ENCODE measurements around the gene CCL19.

DNA sequence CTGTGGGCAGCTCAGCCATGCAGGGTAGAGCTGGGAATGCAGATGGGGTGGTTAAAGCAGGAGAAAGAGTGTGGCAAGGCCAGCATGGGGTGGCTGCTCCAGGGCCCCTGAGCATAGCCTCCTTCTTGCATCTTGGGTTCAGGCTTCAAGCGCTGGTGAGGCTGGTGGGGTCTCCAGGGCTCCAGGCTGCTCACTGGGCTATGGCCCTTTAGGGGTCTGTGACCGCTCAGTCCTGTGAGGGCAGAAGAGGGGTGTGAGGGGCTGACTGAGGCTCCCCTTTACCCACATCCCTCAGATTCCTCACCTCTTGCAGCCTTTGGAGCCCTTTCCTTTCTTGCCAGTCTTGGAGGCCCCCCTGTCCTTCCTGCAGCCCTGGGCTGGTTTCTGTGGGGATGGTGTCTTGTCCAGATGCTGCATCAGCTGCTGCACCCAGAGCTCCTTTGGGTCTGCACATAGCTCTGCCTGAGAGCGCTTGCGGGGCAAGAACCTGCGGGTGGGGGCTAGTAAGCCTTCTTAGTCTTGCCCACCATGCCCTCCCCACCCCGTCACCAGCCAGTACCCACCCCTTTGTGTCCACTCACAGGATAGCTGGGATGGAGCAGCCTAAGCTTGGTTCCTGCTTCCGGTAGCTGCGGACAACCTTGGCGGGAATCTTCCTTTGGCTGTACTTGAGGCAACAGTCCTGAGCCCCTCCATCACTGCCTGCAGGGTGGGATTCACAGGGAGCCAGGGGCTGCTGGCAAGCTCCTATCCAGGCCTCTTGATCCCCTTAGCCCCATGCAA, 18.3 kb upstream of the CCL19 start:
- no peak for TF ChIP-seq POLR2A (IDR thresholded peaks at IDR 0.05)
- TF ChIP-seq, protein P1, sequence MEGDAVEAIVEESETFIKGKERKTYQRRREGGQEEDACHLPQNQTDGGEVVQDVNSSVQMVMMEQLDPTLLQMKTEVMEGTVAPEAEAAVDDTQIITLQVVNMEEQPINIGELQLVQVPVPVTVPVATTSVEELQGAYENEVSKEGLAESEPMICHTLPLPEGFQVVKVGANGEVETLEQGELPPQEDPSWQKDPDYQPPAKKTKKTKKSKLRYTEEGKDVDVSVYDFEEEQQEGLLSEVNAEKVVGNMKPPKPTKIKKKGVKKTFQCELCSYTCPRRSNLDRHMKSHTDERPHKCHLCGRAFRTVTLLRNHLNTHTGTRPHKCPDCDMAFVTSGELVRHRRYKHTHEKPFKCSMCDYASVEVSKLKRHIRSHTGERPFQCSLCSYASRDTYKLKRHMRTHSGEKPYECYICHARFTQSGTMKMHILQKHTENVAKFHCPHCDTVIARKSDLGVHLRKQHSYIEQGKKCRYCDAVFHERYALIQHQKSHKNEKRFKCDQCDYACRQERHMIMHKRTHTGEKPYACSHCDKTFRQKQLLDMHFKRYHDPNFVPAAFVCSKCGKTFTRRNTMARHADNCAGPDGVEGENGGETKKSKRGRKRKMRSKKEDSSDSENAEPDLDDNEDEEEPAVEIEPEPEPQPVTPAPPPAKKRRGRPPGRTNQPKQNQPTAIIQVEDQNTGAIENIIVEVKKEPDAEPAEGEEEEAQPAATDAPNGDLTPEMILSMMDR (IDR thresholded peaks at IDR 0.05) = no peak

All from lower leg skin (tissue), 3 donors.